ENCODE results near the gene AP5B1.
A peak's percentile ranks its signal among the peaks of the same experiment; 100 is the strongest.

Gene AP5B1

DNA sequence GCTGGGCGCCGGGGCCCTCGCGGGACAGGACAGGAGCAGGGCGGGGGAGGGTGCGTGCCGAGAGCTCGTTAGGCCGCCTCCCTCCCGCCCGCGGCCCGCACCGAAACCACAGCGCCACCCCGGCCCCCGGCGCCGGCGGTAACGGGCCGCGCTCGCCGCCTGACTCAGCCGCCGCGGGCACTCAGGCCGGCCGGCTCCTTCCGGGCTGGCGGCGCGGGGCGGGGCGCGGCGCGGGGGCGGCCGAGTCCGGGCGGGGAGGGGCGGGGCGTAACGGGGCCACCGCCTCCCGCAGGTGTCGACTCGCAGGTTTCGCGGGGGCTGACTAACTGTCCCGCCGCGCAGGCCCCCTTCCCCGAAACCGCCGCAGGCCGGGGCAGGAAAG lies at the start of gene AP5B1:
TSS of gene AP5B1 (minus strand) at position 207 of the 382 bp plus-strand sequence. CDS start 385 bp downstream, outside the sequence.
- peak; percentile 63 for DNase-seq (ENCODE audit: low read depth)

- DNase-seq (ENCODE audit: low read depth): no peak
Observed at GRCh38 chr11:65829459-65829858, 48.7 kb upstream of the AP5B1 start.

- DNase-seq (ENCODE audit: low read depth): no peak
Observed at GRCh38 chr11:65826984-65827735, 46.4 kb upstream of the AP5B1 start.

DNA sequence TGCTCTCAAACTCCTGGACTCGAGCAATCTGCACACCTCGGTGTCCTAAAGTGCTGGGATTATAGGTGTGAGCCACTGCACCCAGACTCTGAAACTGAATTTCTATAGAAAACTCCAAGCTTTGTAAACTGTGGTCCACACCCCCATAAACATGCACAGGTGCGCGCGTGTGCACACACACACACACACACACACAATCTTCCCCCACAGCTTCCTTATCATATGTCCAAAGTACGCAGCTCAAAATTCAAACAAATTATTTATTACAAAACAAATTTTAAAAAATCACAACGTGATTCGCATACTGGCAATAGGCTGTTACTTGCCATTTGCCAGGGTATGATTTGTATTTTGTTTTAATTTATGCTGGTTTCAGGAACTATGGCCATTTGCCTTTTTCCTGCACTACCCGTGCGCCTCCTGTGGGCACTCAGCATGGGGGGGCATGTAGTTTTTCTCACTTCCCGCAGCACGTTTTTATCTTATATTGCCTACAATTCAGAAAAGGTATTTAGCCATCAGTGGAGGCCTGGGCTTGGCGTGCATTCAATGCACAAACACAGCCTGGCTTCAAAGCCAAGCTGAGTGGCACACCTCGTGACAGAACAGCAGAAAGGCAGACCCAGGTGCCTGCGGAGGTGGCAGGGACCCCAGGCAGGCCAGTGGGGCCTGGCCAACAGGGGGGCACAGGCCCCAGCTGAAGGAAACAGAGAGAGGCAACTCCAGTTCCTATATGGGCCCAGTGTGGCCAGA lies 42.2 kb upstream of the AP5B1 start:
- no peak for DNase-seq (ENCODE audit: low read depth)

DNA sequence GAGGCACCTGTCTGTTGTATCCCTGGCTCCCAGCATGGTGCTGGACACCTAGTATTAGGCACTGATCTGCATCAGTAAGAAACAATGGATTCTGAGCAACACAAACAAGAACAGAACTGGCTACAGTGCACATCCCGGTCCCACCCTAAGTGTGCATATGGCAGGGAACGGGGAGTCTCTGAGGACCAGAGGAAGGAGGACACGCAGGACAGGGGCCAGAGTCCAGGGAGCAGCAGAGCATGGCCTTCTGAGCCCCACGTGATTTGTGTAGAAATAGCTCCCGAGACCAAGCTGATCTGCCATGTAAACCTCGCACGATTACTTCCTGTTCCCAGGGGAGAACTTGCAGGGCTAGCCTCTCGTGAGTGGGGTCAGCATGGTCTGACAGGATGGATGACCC lies 40.3 kb upstream of the AP5B1 start:
- no peak for DNase-seq (ENCODE audit: low read depth)

- peak; percentile 98 for DNase-seq (ENCODE audit: low read depth)
Observed at GRCh38 chr11:65817835-65818680, 37.3 kb upstream of the AP5B1 start.

DNA sequence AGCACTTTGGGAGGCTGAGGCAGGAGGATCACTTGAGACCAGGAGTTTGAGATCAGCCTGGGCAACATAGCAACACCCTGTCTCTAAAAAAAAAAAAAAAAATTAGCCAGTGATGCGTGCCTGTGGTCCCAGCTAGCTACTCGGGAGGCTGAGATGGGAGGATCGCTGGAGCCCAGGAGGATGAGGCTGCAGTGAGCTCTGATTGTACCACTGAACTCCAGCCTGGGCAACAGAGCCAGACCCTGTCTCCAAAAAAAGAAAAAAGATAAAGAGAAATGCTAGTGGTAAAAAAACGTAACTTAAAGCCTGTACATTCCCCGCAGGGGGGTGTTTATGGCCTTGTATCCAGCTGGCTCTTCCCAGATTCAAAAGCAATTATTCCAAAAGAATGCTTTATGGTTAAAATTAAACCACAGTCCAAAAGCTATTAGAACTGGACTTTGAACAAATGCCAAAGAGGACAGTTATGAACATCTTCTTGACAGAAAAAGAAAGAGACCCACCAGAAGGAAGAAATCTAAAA lies 36.6 kb upstream of the AP5B1 start:
- DNase-seq (ENCODE audit: low read depth): no peak

GRCh38 chr11:65816696-65817095 lies 35.9 kb upstream of the AP5B1 start:
- DNase-seq (ENCODE audit: low read depth): no peak

DNA sequence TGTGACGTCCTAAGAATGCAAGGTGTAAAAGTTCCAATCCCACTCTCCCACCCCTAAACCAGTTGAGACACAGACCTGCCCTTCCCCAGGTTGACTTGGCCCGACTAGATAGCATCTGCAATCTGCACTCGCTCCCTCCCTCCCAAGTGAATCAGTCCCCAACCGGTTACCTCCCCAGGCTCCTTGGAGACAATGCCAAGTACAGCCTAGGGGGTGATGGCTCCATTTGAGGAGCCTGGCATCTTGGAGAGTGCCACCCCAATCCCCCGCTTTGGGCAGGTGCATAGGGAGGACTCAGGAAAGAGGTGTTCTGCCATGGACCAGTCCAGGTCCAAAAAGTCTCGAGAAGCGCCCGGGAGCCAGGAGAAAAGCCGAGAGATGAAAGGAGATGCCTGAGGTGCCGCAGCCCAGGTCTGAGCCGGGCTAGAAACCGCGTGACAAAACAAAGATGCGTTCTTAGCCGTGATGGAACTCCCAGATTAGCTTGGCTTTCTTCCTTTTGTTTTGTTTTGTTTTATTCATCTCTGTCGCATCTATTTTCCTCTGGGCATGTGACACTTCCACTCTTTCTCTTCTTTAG lies 34.3 kb upstream of the AP5B1 start:
- no peak for DNase-seq (ENCODE audit: low read depth)

GRCh38 chr11:65814131-65814985 lies 33.6 kb upstream of the AP5B1 start:
- DNase-seq (ENCODE audit: low read depth): no peak

- DNase-seq (ENCODE audit: low read depth): no peak
Observed at GRCh38 chr11:65811764-65812475, 31.1 kb upstream of the AP5B1 start.

DNA sequence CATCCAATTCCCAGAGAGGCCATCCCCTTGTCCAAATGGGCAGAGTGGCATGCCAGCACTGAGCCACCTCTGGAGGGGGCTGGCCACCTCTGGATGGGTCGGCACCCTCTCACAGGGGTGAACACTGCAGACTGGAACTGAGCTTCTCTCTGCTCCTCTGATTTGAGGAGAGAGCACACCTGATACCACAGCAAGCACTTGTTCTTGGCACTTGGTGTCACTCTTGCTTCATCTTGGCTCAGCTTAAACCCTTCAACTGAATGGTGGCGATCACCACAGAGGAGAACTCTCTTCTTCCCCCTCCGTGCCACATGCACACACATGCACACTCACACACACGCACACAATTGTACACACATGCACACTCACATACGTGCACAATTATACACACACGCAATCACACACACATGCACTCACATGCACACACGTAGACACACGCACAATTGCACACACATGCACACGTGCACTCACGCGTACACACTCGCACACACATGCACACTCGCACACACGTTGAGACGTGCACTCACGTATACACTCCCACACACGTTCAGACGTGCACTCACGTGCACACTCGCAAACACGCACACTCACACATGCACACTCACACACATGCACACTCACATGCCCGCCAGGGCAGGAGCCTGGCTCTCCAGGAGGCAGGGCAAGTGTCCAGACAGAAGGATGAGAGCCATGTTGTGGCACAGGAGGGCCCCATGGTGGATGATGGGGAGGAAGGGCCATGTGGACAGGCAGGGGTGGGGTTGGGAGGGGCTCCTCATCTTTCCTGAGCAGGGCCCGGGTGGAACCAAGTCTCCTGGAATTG lies 29.5 kb upstream of the AP5B1 start:
- no peak for DNase-seq (ENCODE audit: low read depth)

DNA sequence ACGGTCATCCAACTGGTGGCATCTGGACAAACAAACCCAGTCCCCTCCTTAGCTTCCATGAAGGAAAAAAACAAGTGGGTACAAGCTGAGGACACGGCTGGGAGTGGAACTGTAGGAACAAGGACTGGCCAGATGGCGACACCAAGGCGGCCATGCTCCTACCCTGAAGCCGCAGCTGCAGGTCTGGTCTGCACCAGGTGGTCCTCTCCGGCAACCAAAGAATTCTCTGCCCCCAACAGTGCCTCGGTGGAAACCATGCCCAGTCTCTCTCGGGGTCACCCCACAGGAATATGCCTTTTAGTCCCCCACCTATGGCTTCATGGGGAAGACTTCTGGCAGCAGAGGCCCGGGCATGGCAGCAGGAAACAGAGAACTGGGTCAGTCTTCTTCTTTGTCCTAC lies 28.7 kb upstream of the AP5B1 start:
- DNase-seq (ENCODE audit: low read depth): no peak

DNA sequence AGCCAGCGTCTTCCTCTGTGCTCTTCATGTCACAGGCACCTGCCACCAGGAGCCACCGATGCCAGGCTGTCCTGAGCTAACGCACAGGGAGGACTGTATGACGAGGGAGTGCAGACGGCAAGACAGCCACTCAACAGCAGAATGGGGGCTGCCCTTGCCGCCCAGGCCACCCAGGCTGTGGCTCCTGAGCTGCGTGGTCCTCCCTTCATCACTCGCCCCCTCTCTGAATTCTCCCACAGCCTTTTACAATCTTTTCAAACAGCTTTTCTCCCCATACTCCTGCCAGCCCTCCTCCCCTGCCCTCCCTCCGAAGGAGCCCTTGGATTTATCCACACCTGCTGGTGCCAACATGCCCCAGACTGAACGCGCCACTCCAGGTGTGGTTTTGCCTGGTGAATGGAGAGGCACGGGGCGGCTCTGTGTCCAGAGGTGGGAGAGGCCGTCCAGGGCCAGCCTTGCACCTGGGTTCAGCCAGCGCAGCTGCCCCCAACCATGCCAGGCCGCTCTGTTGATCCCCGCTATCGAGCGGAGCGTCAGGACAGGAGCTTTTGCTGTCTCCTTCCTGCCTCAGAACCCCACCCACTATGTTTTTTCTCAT lies 28.1 kb upstream of the AP5B1 start:
- no peak for DNase-seq (ENCODE audit: low read depth)

- no peak for DNase-seq (ENCODE audit: low read depth)
Observed at GRCh38 chr11:65806979-65807378, 26.2 kb upstream of the AP5B1 start.

- no peak for DNase-seq (ENCODE audit: low read depth)
Observed at GRCh38 chr11:65803797-65804492, 23.2 kb upstream of the AP5B1 start.

GRCh38 chr11:65802841-65803240 lies 22.1 kb upstream of the AP5B1 start:
- DNase-seq (ENCODE audit: low read depth): no peak

Data from activated T-cell treated with anti-CD3 and anti-CD28 coated beads for 1 hour (primary cell).